ENCODE results near the gene USF2. TPM values are rescaled to one million over a fixed set of nuclear protein-coding genes. Genes with fewer than 3 reads are reported as not detected.
A peak's percentile ranks its signal among the peaks of the same experiment; 100 is the strongest.

USF2 gene
- total RNA-seq, 2 donors from 2014 or later = 90.4 to 143 TPM

- no peak overlapping the region for H3K27ac ChIP-seq
- no peaks in the 10 kb centered on the region for H3K9me3 ChIP-seq
- DNase-seq (ENCODE audit: low spot score) = no peak
- no peaks in the 10 kb centered on the region for H3K36me3 ChIP-seq
- ATAC-seq (ENCODE audit: insufficient number of reproducible peaks, low FRiP score, low read depth) = no peak
- TF ChIP-seq, protein P1, sequence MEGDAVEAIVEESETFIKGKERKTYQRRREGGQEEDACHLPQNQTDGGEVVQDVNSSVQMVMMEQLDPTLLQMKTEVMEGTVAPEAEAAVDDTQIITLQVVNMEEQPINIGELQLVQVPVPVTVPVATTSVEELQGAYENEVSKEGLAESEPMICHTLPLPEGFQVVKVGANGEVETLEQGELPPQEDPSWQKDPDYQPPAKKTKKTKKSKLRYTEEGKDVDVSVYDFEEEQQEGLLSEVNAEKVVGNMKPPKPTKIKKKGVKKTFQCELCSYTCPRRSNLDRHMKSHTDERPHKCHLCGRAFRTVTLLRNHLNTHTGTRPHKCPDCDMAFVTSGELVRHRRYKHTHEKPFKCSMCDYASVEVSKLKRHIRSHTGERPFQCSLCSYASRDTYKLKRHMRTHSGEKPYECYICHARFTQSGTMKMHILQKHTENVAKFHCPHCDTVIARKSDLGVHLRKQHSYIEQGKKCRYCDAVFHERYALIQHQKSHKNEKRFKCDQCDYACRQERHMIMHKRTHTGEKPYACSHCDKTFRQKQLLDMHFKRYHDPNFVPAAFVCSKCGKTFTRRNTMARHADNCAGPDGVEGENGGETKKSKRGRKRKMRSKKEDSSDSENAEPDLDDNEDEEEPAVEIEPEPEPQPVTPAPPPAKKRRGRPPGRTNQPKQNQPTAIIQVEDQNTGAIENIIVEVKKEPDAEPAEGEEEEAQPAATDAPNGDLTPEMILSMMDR (IDR thresholded peaks at IDR 0.05) = no peak
- peak overlapping the region; percentile 73 for H3K4me3 ChIP-seq
- peaks cover 0 to 6% of the 10 kb centered on the region in 2 donors for H3K4me1 ChIP-seq (ENCODE audit: control insufficient read depth in 1 of 2, low read depth in 2 of 2)
- no peaks in the 10 kb centered on the region for H3K27me3 ChIP-seq (replicated peaks; ENCODE audit: insufficient read depth)
Observed at GRCh38 chr19:35249146-35249847, 19.5 kb upstream of the USF2 start.

GRCh38 chr19:35249848-35250711 lies 18.7 kb upstream of the USF2 start:
- peaks cover 0 to 6% of the 10 kb centered on the region in 2 donors for H3K4me1 ChIP-seq (ENCODE audit: control insufficient read depth in 1 of 2, low read depth in 2 of 2)
- H3K27ac ChIP-seq = no peak overlapping the region
- TF ChIP-seq, protein P1 (IDR thresholded peaks at IDR 0.05) = no peak
- no peak for DNase-seq (ENCODE audit: low spot score)
- no peaks in the 10 kb centered on the region for H3K9me3 ChIP-seq
- H3K4me3 ChIP-seq = peak overlapping the region; percentile 73
- no peak for ATAC-seq (ENCODE audit: insufficient number of reproducible peaks, low FRiP score, low read depth)
- H3K27me3 ChIP-seq (replicated peaks; ENCODE audit: insufficient read depth) = no peaks in the 10 kb centered on the region
- H3K36me3 ChIP-seq = no peaks in the 10 kb centered on the region

- Histone ChIP-seq H3K4me1 (ENCODE audit: control insufficient read depth in 1 of 2, low read depth in 2 of 2) (peaks cover 0 to 6% of the 10 kb centered on the region in 2 donors), H3K27ac (no peak overlapping the region), H3K4me3 (no peak overlapping the region), H3K9me3 (no peaks in the 10 kb centered on the region), H3K36me3 (no peaks in the 10 kb centered on the region), H3K27me3 (replicated peaks; ENCODE audit: insufficient read depth) (no peaks in the 10 kb centered on the region)
- TF ChIP-seq, protein P1 (IDR thresholded peaks at IDR 0.05) = no peak
- no peak for ATAC-seq (ENCODE audit: insufficient number of reproducible peaks, low FRiP score, low read depth)
- no peak for DNase-seq (ENCODE audit: low spot score)
Observed at GRCh38 chr19:35251456-35251855, 17.3 kb upstream of the USF2 start.

DNA sequence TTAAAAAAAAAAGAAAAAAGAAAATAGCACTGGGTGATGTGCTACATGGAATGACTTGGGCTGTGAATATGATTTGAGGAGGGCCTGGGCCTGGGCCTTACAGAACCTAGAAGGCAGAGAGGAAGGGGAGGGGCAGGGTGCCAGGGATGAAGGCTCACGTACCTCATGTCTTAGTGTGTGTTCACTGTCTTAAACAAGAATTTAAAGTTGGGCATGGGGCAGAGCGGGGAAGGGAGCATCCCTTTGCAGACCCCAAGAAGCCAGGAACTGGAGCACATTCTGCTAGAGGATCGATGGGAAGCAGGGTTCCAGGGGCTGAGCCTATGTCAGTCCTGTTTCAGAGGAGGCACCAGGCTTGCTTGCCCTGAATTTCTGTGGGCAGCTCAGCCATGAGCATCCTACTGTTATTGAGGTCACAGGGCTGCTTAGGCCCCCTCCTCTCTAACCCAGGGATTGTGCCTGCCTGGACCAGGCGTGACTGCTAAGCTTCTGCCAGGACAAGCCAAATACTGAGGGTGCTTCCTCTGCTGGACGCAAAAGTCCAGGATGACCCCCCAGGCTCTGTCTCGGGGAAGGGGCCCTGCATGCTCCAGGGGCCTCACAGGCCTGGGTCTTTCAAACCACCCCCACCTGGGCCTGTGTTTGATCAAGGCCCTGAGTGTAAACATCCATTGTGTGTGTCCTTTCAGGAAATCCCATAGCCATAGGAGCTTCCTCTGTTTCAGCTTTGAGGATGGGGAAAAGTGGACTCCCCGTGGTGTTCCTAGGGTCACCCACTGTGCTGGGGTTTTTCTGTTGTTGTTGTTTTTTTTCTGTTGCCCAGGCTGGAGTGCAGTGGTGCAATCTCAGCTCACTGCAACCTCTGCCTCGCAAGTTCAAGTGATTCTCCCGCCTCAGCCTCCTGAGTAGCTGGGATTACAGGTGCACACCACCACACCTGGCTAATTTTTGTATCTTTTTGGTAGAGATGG lies 15.2 kb upstream of the USF2 start:
- Histone ChIP-seq H3K36me3 (no peaks in the 10 kb centered on the region), H3K4me1 (ENCODE audit: control insufficient read depth in 1 of 2, low read depth in 2 of 2) (no peaks in the 10 kb centered on the region), H3K9me3 (no peaks in the 10 kb centered on the region), H3K27me3 (replicated peaks; ENCODE audit: insufficient read depth) (no peaks in the 10 kb centered on the region), H3K27ac (no peak overlapping the region), H3K4me3 (no peak overlapping the region)
- ATAC-seq (ENCODE audit: insufficient number of reproducible peaks, low FRiP score, low read depth) (no peak), DNase-seq (ENCODE audit: low spot score) (no peak)
- TF ChIP-seq, protein P1 (IDR thresholded peaks at IDR 0.05) = no peak

Data from thoracic aorta (tissue), 2 donors.